CD4-positive, alpha-beta T cell treated with Interferon gamma for 1 hour (primary cell): ENCODE results near the gene NR2C2AP.
"Not testable (repeated sequence)": the region's sequence is repeated elsewhere in the genome, so short reads cannot be mapped to it uniquely, and the experiment has no call there.

Experiments
- DNase-seq: peaks from one replicate; pipeline ENCODE4 v3.0.0-alpha.2; 2020

Gene NR2C2AP, protein sequence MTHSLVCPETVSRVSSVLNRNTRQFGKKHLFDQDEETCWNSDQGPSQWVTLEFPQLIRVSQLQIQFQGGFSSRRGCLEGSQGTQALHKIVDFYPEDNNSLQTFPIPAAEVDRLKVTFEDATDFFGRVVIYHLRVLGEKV

DNA sequence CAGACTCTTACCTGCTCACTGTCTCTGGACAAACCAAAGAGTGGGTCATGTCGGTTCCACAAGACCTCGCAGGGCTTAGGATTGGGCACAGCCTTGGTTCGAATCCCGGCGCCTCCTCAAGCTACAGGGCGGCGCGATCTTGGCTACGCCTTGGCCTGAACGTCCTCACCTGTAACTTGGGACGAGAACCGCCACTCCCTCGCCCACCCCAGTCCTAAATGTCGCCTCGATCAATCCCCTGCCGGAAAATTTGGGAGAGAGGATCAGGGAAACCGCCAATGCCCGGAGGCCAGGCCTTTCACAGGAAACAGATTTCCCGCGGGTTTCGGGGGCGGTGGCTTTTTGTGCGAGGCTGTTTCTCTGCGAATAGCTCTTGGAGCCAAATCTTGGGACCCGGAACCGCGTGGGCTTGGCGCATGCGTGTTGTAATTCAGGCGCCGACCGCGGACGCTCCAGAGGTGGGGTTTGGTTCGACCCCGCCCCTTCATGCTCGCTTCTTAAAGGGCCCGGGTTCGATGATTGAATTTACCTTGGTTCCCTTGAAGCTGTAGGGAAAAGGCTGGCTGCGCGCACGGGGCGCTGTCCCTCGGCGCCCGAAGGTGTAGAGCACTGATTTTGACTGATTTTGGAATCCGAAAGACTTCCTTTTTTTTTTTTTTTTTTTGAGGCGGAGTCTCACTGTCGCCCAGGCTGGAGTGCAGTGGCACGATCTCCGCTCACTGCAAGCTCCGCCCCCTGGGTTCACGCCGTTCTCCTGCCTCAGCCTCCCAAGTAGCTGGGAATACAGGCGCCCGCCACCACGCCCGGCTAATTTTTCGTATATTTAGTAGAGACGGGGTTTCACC, at the start of gene NR2C2AP:
TSS of gene NR2C2AP (minus strand) at position 403 of the 845 bp plus-strand sequence. CDS start at position 49, 354 bp downstream.
- DNase-seq = peak; percentile 90

DNA sequence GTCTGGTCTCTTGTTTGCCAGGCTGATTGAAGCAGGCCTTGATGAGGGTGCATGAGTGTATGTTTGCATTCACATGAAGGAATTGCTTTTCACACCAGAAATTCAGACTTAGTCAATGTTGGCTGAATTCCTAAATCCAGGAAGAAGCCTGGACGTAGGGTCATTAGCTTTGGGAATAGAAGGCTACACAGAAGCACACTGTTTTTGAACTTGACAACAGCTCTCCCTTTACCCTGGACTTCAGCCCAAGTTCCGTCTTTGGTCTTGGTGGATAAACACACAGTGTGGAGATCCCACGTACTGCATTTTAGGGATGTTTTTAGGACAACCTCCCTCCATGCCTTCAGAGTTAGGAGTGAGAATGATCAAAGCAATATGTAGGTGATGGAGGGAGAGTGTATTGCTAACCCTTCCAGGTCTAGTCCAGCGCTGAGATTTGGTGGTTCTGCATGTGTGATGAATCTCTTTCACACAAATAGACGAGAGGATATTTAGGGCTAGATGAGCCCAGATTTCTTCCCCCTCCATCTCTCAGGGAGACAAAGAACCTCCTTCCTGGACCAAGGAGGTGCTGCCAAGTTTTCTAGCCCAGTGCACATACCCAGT, 47.1 kb upstream of the NR2C2AP start:
- DNase-seq = no peak

DNA sequence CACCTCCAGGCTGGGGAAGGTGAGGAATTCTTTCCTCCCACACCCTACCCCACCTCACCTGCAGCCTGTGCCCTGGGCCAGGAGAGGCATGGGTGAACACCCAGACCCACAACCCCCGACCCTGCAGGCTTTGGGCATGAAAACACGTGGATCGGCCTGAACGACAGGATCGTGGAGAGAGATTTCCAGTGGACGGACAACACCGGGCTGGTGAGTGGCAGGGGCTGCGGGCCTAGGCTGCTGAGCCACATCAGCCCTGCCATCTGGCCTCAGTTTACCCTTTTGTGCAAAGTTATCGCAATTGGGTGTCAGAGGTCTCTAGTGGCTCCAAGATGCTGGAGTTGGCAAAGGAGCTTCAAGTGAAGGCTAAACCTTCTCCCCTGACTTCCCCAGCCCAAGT, 37.3 kb upstream of the NR2C2AP start:
- DNase-seq = no peak

DNA sequence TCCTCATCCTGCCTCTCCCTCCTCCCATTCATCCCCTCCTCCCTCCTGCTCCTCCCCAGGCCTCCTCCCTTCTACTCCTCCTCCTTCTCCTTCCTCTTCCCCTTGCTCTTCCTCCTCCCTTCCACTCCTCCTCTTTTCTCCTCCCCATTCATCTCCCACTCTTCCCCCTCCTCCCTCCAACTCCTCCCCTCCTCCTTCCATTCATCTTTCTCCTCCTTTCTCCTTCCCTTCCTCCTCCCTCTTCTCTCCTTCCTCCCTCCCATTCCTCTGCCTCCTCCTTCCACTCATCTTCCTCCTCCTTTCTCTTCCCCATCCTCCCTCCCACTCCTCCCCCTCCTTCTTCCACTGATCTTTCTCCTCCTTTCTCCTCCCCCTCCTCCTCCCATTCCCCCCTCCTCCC, 36.5 kb upstream of the NR2C2AP start:
- no peak for DNase-seq

DNA sequence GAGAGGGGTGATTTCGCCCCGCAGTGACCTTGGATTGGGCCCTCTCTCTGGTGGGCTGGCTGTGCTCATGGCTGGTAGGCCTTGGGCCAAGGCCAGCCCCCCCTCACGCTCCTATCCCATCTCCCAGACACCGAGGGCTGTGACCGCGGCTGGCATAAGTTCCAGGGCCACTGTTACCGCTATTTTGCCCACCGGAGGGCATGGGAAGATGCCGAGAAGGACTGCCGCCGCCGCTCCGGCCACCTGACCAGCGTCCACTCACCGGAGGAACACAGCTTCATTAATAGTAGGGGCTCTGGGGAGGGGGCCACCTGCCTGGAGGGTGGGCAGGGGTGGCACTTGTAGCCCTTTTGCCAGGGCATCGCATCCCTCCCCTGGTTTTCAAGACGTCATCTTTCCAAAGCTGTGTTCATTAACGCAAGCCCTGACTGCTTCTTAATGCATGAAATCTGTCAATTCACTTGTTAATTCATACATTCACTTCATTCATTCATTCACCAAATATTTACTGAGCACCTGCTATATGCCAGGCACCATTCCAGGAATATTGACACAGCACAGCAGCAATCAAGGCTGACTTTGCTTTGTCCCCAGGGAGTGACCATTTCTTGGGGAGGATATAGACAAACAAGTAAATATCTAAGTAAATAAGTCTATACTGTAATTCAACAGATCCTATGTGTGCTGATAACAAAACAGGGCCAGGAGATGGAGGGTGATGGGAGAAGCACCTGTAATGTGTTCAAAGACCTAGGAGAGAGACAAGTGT, 35.1 kb upstream of the NR2C2AP start:
- no peak for DNase-seq

DNA sequence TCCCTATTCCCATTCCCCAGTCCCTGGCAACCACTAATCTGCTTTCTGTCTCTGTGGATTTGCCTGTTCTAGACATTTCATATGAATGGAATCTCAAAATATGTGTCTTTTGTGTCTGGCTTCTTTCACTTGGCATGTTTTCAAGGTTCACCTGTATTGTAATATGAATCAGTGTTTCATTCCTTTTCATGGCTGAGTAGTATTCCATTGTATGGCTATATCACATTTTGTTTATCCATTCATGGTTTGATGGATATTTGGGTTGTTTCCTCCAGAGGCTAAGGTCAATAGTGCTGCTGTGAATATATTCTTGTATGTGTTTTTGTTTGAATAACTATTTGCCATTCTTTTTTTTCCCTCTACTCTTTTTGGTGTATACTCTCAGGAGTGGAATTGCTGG, 33.0 kb upstream of the NR2C2AP start:
- no peak for DNase-seq

DNA sequence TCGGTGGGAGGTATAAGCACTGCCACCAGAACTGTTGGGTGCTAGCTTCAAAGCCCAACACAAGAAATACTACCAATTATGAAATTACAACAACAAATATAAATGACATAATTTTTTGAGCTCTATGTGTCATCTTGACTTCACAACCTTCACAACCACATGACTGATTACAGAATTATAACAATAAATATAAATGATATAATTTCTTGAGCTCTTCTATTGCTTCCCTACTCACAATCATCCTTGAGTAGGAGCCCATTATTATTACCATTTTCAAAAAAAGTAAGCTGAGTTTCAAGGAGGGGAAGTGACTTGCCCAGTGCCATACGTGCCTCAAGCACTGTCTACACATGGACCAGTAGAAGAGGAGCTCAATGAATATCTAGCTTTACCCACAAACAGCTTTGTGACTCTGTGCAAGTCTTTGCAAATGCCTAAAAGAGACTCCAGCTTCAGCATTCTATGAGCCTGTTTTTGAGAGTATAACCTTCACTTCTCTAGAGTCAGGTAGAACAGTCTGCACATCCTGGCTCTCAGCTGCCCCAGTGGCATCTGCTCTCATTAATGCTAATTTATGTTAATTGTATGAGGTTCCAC, 31.1 kb upstream of the NR2C2AP start:
- no peak for DNase-seq

DNA sequence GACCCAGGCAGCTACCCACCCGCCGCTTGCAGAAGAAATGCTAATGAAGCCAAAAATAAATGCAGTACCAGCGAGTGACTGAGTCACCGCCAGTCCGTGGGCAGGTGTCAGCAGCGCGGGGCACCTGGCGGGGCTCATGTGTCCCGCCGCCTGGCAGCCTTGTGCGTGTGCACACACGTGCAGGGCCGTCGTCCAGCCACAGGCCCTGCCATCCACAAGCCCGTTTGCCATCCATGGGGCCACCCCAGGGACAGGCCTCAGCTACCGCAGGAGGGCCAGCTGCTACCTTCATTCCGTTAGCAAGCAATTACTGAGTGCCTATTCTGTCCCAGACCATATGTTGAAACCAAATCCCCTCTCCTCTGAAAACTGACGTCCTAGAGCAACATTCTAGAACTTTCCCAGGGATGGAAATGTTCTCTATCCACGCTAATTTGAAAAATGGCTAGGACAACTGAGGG, 29.1 kb upstream of the NR2C2AP start:
- DNase-seq = no peak

DNA sequence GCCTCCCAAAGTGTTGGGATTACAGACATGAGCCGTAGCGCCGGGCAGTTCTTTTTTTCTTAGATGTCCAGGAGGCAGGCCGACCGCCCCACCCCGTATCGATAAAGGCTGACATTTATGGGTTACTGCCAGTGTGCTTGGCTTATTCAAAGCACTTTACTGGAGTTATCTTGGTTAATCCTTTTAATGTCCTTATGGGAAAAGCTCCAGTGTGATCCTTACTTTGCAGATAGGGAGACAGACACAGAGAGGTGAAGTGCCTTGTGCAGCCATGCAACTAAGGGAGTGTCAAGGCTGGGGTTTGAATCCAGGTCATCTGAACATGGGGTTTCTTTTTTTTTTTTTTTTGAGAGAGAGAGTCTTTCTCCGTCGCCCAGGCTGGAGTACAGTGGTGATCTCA, 27.8 kb upstream of the NR2C2AP start:
- DNase-seq = no peak

DNA sequence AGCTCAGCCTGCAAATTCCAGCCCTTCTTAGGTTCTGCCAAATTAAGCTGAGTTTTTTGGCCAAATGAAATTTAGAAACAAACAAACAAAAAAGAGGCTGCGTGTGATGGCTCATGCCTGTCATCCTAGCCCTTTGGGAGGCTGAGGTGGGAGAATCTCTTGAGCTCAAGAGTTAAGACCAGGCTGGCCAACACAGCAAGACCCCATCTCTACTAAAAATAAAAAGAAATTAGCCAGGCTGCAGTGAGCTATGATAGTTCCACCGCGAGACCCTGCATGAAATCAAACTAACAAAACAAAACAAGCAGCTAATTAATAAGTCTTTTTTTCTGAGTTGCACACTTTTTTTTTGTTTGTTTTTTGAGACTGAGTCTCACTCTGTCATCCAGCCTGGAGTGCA, 26.5 kb upstream of the NR2C2AP start:
- no peak for DNase-seq

DNA sequence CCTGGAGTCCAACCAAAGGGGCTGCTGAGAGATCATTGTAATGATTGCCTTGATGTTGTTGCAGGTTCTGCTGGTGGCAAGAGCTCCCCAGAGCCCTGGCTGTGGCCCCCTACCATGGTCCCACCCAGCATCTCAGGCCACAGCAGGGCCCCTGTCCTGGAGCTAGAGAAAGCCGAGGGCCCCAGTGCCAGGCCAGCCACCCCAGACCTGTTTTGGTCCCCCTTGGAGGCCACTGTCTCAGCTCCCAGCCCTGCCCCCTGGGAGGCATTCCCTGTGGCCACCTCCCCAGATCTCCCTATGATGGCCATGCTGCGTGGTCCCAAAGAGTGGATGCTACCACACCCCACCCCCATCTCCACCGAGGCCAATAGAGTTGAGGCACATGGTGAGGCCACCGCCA, 24.0 kb upstream of the NR2C2AP start:
- no peak for DNase-seq

DNA sequence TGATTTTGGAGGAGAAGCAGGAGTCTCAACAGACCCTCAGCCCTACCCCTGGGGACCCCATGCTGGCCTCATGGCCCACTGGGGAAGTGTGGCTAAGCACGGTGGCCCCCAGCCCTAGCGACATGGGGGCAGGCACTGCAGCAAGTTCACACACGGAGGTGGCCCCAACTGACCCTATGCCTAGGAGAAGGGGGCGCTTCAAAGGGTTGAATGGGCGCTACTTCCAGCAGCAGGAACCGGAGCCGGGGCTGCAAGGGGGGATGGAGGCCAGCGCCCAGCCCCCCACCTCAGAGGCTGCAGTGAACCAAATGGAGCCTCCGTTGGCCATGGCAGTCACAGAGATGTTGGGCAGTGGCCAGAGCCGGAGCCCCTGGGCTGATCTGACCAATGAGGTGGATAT, 23.4 kb upstream of the NR2C2AP start:
- no peak for DNase-seq

DNA sequence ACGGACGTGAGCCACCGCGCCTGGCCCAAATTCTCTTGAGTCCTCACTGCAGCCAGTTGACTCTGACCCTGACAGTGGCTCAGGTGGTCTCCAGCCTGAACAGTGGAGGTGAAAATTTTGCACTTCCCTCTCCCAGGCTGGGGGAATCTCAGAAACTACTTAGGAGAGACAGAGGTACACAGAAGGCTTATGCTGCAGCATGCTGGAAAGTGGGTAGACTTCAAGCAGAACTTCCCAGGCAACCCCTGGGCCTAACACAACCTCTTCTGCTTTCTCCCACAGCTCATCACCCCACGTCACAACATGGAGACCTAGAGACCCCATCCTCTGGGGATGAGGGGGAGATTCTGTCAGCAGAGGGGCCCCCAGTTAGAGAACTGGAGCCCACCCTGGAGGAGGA, 23.0 kb upstream of the NR2C2AP start:
- no peak for DNase-seq

DNA sequence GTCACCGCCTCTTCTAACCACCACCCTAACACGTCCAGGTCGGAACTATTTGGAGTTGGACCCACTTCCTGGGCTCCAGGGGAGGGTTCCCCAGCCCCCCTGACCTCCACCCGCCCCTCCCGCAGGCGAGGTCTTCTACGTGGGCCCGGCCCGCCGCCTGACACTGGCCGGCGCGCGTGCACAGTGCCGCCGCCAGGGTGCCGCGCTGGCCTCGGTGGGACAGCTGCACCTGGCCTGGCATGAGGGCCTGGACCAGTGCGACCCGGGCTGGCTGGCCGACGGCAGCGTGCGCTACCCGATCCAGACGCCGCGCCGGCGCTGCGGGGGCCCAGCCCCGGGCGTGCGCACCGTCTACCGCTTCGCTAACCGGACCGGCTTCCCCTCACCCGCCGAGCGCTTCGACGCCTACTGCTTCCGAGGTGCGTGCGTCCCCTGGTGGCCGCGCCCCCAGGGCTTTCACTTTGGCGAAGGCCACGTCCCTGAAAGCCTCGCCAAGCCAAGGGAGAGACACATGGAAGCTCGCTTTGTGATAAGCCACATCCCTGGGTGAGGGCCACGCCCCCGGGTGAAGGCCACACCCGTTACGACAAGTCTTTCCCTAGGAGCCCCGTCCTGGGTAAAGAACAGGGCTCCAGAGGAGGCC, 21.8 kb upstream of the NR2C2AP start:
- peak; percentile 75 for DNase-seq

DNA sequence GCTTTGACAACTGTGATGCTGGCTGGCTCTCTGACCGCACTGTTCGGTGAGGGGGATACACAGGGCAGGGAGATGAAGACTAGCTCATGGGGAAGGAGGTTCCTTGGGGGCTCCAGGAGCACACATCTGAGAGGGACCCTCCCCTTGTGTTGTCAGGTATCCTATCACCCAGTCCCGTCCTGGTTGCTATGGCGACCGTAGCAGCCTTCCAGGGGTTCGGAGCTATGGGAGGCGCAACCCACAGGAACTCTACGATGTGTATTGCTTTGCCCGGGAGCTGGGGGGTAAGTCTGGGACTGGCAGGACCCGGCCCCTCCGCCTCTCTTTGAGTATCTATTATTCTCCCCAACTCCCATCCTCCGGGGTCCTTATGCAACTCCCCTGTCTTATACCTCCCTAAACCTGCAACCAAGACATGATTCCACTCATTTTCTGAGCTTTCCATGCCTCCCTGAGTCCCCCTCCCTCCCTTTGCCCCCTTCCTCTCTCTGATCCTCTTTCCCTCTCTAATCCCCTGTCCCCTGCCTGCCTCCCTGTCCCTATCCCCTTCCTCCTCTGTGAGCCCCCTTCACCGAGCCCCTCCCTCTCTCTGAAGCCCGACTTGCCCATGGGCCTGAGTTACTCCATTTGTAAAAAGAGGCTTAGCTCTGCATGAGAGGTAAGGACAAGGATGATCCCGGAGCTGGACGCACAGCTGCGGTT, 21.1 kb upstream of the NR2C2AP start:
- DNase-seq = no peak

DNA sequence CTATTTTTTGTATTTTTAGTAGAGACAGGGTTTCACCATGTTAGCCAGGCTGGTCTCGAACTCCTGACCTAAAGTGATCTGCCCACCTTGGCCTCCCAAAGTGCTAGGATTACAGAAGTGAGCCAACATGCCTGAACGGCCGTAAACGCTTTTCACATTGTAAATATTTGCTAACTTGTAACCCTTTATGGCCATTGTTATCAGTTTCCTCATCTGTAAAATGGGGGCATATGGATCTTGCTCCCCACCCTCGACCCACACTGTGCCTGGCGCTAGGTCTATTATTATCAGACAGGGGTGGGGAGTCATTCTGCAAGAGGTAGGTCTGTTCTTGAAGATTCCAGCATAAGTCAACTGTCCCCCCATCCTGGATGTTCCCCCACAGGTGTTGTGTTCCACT, 20.4 kb upstream of the NR2C2AP start:
- DNase-seq = no peak

DNA sequence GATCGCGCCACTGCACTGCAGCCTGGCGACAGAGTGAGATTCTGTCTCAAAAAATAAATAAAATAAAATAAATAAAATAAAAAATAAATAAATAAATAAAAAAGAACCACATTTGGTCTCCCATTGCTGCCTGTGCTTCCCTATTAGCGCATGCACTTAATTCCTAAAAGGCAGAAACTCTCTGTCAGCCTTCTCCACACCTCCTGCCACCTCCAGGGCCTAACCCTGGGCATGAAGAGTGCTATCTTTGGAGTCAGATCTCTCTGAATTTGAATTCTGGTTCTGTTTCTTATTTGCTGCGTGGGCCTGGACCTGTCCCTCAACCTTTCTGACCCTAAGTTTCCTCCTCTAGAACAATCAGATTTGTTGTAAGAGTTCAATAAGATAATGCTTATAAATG, 19.8 kb upstream of the NR2C2AP start:
- DNase-seq = no peak

DNA sequence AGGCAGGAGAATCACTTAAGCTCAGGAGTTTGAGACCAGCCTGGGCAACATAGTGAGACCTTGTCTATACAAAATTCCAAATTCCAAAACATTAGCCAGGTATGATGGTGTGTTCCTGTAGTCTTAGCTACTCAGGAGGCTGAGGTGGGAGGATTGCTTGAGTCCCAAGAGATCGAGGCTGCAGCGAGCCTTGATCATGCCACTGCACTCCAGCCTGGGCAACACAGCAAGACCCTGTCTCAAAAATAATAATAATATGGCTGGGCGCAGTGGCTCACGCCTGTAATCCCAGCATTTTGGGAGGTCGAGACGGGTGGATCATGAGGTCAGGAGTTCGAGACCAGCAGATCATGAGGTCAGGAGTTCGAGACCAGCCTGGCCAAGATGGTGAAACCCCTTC, 17.8 kb upstream of the NR2C2AP start:
- not testable (repeated sequence) for DNase-seq

DNA sequence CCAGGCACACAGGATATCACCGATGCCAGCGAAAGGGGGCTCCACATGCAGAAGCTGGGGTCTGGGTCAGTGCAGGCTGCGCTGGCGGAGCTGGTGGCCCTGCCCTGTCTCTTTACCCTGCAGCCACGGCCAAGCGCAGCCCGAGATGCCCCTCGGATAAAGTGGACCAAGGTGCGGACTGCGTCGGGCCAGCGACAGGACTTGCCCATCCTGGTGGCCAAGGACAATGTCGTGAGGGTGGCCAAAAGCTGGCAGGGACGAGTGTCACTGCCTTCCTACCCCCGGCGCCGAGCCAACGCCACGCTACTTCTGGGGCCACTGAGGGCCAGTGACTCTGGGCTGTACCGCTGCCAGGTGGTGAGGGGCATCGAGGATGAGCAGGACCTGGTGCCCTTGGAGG, 15.7 kb upstream of the NR2C2AP start:
- no peak for DNase-seq

DNA sequence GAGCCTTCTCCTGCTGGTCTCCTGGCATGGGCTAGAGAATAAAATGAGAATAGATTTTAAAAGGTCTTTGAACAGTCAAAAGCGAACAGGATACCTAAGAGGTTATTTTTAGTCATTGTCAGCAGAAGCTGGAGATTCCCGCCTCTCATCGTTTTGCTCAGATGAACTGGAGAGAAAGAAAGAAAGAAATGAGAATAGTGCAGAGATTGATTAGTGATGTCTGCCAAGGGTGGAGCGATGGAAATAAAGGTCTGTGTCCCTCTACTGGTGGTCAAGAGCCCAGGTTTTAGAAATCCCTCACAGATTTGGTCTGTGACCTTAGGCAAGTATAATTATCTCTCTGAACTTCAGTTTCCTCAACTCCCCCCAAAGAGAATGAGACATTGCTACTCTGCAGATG, 13.9 kb upstream of the NR2C2AP start:
- DNase-seq = no peak

DNA sequence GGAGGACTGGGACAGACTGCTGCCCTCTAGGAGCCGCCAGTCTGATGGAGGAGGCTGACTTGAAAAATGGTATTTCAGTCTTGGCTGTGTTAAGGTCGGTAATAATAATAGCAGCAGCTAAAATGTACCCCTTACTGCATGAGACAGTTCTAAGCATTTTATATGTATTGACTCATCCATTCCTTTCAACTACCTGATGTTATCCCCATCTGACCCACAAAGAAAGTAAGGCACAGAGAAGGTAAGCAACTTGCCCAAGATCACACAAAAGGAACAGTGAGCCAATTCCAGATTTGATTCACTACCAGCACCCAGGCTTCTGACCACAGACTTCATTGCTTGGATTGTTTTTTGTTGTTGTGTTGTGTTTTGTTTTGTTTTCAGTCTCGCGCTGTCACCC, 12.6 kb upstream of the NR2C2AP start:
- no peak for DNase-seq

DNA sequence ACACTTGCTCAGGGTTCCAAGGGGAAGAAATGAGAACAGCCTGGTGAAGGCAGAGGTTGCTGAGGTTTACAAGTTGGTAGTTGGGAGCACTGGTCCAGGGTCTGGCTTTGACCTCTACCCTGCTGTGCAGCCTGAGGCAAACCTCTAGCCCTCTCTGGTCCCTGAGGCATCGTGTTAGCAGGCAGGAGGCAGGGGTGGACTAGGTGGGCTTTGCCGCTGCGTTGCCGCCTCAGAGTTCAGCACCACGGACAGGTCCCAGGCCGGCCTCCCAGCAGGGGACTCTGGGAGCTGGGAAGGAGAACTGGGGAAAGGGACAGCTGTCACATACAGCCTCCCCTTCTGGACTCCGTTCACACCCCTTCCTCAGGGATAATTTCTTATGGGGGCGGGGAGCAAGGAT, 11.7 kb upstream of the NR2C2AP start:
- DNase-seq = no peak
